RPMI7951 (cell line): Measurements from ENCODE around the gene KLHL33. TPM values are rescaled to one million over a fixed set of nuclear protein-coding genes. Genes with fewer than 3 reads are reported as not detected.

Source experiments
- DNase-seq: peaks from one replicate; pipeline ENCODE4 v3.0.0-alpha.2; 2012; ENCODE audit warnings: low read depth
- total RNA-seq: library from RNA; depleted of rRNA; stranded (reverse); fragments of >200 nt; shearing (Covaris generic); gene quantifications from 2 replicates; pipeline ENCODE4 v1.2.3, GENCODE V29; 2014; rRNA removed

KLHL33 gene
- total RNA-seq, 1 experiment from 2014 or later, result not detected

DNA sequence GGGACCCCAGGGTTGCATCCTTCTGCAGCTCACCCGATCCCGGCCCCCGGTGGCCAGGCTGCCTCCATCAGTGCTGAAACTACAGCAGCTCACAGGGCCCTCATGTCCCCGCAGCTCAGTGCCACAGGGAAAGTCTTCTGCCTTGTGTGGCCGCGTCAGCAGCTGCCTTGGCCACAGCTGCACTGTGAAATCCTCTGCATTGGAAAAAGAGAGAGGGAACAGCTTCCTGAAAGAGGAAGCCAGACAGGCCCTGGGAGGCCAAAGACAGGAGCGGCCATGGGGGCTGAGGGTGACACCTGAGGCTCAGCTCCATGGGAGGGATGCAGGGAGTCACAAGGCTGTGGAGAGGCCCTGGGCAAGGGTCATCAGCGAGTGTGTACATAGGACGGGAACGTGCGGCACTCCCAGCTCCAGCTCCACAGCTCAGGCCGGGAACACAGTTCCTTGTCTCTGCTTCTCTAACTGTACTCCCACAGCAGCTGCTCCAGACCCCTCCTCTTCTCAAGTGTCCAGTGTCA is 59.8 kb downstream of the KLHL33 start:
- no peak for DNase-seq

Other genes starting within 250 kb of the KLHL33 start
- gene OR11G2, start 245.3 kb downstream of the KLHL33 start, total RNA-seq, result not detected in 2 replicates
- gene OR11H6, start 212.5 kb downstream of the KLHL33 start, total RNA-seq, result not detected in 2 replicates
- gene OR11H7, start 207.2 kb downstream of the KLHL33 start, total RNA-seq, result not detected in 2 replicates
- gene OR11H4, start 196.9 kb downstream of the KLHL33 start, total RNA-seq, result not detected in 2 replicates
- 9.7 and 12.3 TPM in 2 replicates for gene TTC5, start 130.2 kb downstream of the KLHL33 start, total RNA-seq
- gene CCNB1IP1, start 102.9 kb downstream of the KLHL33 start, total RNA-seq, result 51.2 and 52.4 TPM in 2 replicates
- gene PARP2, start 92.5 kb downstream of the KLHL33 start, total RNA-seq, result 23.4 and 31.0 TPM in 2 replicates
- gene TEP1, start 22.7 kb downstream of the KLHL33 start, total RNA-seq, result 8.2 and 8.9 TPM in 2 replicates
- 19.9 and 26.9 TPM in 2 replicates for gene OSGEP, start 18.6 kb upstream of the KLHL33 start, total RNA-seq
- 41.7 and 49.5 TPM in 2 replicates for gene APEX1, start 19.1 kb upstream of the KLHL33 start, total RNA-seq
- 16.5 and 22.9 TPM in 2 replicates for gene PIP4P1, start 25.3 kb upstream of the KLHL33 start, total RNA-seq
- gene PNP, start 33.2 kb upstream of the KLHL33 start, total RNA-seq, result 42.3 and 45.0 TPM in 2 replicates
- gene RNASE10, start 69.4 kb upstream of the KLHL33 start, total RNA-seq, result not detected in 2 replicates
- gene RNASE9, start 124.9 kb upstream of the KLHL33 start, total RNA-seq, result not detected in 2 replicates
- not detected in 2 replicates for gene RNASE11, start 151.8 kb upstream of the KLHL33 start, total RNA-seq
- not detected in 2 replicates for gene RNASE12, start 155.2 kb upstream of the KLHL33 start, total RNA-seq
- gene OR6S1, start 205.5 kb upstream of the KLHL33 start, total RNA-seq, result not detected in 2 replicates
- 8.1 and 14.2 TPM in 2 replicates for gene RNASE4, start 248.4 kb upstream of the KLHL33 start, total RNA-seq